ENCODE data around the gene NHSL1.

Gene NHSL1

DNA sequence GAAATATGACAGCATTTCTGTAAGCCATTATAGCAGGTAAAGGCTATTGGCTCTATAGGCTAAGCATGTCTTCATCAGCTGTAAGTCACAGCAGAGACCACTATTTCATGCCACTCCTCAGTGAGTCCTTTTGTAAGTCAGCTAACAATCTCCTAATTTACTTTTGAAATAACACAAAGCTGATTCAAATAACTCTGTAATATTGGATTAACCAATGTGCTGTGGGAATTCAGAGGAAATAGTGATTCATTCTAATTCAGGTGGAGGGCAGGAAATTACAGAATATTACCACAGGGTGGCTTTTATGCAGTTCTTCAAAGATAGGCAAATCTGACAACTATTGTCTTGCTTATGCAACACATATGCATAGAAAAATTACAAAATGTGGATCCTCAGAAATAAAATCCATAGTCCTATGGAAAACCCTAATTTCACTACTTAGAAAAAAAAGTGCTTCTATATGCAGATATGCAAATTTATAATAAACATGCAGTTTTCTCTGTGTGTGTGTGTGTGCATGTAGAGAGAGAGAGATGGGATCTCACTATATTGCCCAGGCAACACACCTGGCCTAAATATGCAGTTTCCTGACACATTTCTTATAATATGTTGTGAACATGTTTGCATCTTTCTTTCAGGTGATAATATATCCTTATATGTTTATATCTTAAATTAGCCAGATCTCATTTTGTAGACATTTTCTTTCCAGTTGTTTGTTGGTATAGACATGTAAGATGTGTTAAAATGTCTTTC lies 126.4 kb downstream of the NHSL1 start:
- intact Hi-C loops (cut with micrococcal nuclease) = no loop called here
- no peaks in the 10 kb centered on the region for H3K36me3 Mint-ChIP-seq (ENCODE audit: low read depth)
- no peak overlapping the region for H3K4me3 Mint-ChIP-seq
- peaks cover 8% of the 10 kb centered on the region for H3K4me1 Mint-ChIP-seq (ENCODE audit: low read depth)
- no peak overlapping the region for H3K27ac Mint-ChIP-seq
- no peaks in the 10 kb centered on the region for H3K27me3 Mint-ChIP-seq
- H3K9me3 Mint-ChIP-seq = peaks cover 2% of the 10 kb centered on the region
